ENCODE results near the gene VSIG8.
A peak's percentile ranks its signal among the peaks of the same experiment; 100 is the strongest.

VSIG8 gene

DNA sequence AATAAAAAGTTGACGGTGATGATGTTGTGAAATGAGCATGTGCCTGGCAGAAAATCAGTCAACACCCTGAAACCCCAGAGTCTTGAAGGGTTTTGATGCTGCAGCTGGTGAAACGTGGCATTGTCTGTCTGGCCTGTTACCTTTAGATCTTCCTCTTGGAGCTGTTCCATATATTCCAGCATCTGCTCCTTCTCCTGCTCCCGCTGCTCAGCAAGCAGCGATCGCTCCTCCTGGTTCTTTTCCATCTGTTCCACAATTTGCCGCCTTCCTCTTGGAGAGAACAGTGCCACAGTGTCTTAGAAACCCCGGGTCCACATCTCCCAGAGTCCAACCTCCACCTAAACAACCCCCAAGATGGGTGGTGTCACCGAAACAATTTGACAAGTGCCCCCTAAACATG, 21.8 kb upstream of the VSIG8 start:
- DNase-seq (ENCODE audit: low read depth in 2 of 3, low spot score in 1 of 3) = no peak

- DNase-seq (ENCODE audit: low read depth in 2 of 3, low spot score in 1 of 3) = no peak
These were observed 20.7 kb upstream of the VSIG8 start for GRCh38 chr1:159883134-159883533.

DNA sequence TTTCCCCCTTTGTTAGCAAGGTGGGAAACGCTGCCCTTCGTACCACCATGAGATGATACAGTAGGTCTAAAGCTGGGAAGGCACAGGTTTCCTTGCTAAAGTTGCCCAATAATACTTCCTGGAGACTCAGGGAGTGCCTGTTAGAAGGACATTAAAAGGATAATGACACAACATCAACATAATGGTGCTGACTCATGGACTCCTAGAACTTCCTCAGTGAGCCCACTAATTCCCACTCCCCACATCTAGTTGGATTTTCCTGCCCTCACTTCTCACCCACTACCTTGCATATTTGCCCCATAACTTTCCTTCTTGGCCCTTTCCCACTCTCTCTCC, 20.0 kb upstream of the VSIG8 start:
- DNase-seq (ENCODE audit: low read depth in 2 of 3, low spot score in 1 of 3) = no peak

DNA sequence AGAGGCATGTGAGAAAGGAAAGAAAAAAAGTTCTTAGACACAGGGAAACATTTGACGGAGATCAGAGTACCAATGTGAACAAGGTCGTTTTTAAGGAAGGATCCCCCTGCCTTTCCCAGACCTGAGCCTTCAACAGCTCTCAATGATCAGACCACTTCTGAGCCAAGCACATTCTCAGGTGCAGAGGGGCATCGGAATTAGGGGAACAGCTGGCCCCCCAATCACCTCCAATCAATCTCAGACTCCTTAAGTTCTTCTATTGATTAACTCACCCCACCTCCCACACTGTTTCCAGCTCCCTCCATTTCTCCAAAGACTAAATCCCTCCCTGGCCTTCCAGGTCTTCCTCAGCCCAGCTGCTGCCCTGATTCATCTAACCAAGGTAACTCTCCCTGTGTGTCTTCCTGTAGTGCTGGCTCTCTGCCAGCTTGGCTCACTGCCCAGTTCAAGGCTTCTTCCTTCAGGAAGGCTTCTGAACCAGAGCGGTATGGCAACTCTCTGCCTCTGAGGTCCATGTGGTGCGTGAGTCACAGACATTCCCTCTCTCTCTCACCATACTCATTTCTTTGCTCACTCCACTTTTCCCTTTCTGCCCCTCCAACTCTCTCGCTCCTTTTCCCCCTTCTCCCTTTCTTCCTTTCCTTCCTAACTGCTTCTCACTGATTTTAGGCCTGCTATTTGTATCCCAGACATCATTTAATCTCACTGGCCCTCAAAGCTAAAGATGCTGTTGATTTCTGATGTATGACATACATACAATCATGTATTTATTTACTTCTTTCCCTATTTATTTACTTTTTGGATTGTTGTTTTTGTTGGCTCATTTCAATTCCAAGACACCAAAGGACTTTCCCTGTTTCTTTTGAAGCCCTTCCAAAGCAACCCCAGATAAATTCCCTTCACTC, 19.4 kb upstream of the VSIG8 start:
- peak in 1 of 3 donors; percentile 6 for DNase-seq (ENCODE audit: low read depth in 2 of 3, low spot score in 1 of 3)

DNA sequence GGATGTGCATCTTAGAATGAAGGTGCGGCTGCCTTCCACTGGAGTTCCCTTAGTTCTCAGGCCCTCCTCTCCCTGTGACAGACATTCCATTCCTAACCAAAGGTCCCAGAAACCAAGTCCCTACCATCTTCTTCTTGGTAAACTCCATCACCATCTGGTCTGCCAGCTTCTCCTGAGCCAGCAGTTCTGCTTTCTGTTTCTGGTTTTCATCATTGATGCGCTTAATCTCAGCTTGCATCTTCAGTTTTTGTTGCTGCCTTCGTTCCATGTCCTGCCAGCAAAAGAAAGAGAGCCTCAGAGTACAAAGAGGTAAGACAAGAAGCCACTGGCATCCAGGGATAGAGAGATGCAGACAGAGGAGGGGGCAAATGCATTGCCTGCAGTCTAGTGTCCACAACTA, 18.0 kb upstream of the VSIG8 start:
- DNase-seq (ENCODE audit: low read depth in 2 of 3, low spot score in 1 of 3) = no peak

DNA sequence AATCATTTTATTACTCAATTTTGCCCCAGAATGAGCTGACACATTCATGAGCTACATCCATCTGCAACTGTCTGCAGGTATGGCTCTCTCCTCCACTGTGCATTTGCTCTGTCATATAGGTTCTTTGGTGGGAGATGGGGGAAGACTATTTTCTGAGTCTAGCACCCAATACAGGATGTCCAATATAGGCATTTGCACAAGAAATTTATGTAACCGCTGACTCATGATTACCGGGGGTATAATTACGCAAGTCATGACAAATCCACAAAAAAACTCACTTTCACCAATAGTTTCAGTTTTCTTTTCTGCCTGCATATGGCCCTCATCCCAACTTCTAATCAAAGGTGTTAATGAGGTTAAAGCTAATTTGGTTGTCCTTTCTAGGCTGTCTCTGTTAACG, 17.5 kb upstream of the VSIG8 start:
- no peak for DNase-seq (ENCODE audit: low read depth in 2 of 3, low spot score in 1 of 3)

GRCh38 chr1:159879136-159879535, 16.7 kb upstream of the VSIG8 start:
- DNase-seq (ENCODE audit: low read depth in 2 of 3, low spot score in 1 of 3) = no peak

- DNase-seq (ENCODE audit: low read depth in 2 of 3, low spot score in 1 of 3) = no peak
These were observed 15.4 kb upstream of the VSIG8 start for GRCh38 chr1:159877695-159878444.

DNA sequence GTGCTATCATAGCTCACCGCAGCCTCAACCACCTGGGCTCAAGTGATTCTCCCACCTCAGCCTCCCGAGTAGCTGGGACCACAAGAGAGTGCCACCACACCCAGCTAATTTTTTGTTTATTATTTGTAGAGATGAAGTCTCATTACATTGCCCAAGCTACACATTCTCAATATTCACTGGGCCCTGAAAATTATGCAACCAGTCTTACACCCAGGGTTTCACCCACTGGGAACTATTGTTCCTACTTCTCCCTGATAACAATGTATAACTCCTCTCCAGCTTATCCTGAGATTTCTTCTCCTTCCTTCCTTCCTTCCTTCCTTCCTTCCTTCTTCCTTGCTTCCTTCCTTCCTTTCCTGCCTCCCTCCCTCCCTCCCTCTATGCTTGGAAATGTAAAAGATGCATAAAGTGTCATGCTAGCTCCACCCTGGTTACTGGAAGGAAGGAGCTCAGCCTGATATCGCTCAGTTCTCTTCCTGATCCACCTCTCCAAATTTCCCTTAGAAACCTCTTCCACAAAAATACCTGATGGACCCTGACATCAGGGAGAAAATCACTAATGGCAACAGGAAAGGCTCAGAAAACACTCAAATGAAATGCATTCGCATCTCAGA, 11.2 kb upstream of the VSIG8 start:
- DNase-seq (ENCODE audit: low read depth in 2 of 3, low spot score in 1 of 3) = no peak

- no peak for DNase-seq (ENCODE audit: low read depth in 2 of 3, low spot score in 1 of 3)
These were observed 10.4 kb upstream of the VSIG8 start for GRCh38 chr1:159872891-159873290.

- DNase-seq (ENCODE audit: low read depth in 2 of 3, low spot score in 1 of 3) = no peak
These were observed 8.2 kb upstream of the VSIG8 start for GRCh38 chr1:159870704-159871103.

DNA sequence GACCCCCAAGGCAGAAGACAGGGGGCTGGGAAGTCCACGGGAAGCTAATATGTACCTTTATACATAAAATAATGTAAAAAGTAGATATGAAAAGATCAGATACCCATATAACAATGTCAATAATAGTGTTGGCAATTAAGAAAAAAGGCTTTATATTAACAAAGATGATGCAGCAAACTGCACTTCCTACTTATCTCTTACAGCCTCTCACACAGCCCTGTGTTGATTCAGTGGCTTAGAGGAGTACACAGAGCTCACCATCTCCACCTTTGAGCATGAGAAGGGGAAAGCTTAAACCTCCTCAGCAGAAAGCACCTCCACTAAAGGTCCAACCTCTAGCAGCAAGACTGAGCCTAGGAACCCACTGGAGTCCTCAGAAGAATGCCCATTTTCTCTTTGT, 7.2 kb upstream of the VSIG8 start:
- DNase-seq (ENCODE audit: low read depth in 2 of 3, low spot score in 1 of 3) = no peak

- peak in 2 of 3 donors; percentile 1 to 8 for DNase-seq (ENCODE audit: low read depth in 2 of 3, low spot score in 1 of 3)
These were observed 6.7 kb upstream of the VSIG8 start for GRCh38 chr1:159869173-159869572.

DNA sequence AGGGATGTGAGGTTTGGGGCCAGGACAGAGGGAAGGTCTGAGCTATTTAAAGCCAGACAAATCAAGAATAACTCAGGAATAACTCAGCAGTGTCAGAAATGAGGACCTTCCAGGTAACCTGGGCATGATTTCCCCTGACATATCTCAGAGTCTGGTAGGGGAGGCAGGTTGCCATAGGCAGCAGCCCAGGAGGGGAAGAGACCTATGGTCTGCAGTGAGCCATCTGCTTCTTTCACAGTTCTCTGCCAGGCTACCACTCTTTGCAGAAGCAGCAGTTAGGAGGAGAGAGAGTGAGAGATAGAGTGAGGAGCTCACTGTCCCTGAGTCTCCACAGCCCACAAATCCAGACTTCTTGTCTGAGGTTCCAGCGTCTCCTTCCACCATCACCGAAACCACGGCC, 6.3 kb upstream of the VSIG8 start:
- no peak for DNase-seq (ENCODE audit: low read depth in 2 of 3, low spot score in 1 of 3)

DNA sequence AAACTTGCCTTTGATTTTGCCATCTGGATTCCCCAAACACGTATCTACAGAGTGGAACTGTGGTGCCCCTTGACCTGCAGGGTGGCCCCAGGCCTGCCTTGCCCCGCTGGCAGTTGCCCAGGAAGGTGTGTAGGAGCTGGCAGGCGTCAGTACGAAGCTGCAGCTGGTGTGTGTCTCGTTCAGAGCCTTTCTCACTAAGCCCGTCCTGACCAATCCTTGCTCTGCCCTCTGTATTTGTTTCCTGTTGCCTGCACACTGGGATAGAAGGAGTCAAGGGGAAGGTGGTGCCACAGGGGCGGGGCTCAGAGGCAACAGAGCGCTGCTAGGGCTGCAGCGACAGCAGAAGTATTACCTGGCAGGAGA, 5.2 kb upstream of the VSIG8 start:
- DNase-seq (ENCODE audit: low read depth in 2 of 3, low spot score in 1 of 3) = no peak

GRCh38 chr1:159866905-159867663, 4.6 kb upstream of the VSIG8 start:
- DNase-seq (ENCODE audit: low read depth in 2 of 3, low spot score in 1 of 3) = no peak

DNA sequence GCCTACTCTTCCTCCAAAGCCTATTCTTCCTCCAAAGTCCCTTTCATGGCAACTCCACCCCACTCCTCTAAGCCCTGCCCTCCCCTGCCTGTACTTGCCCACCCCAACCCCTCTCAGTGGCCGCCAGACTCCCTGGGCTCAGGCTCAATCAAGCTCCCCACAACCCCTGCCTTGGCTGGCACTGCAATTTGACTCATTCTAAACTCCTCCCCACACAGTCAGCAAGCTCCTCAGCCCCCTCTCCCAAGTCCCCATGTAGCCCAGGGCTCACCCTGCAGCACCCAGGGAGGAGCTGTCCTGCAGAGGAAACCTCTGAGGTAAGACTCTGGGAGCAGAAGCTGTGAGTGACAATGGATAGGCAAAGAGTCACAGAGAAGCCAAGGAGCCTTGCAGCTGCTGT, 3.6 kb upstream of the VSIG8 start:
- no peak for DNase-seq (ENCODE audit: low read depth in 2 of 3, low spot score in 1 of 3)

GRCh38 chr1:159864262-159864661, 1.8 kb upstream of the VSIG8 start:
- no peak for DNase-seq (ENCODE audit: low read depth in 2 of 3, low spot score in 1 of 3)

GRCh38 chr1:159862031-159862430, 426 bp downstream of the VSIG8 start:
- no peak for DNase-seq (ENCODE audit: low read depth in 2 of 3, low spot score in 1 of 3)

- DNase-seq (ENCODE audit: low read depth in 2 of 3, low spot score in 1 of 3) = no peak
These were observed 1.2 kb downstream of the VSIG8 start for GRCh38 chr1:159861218-159861617.

DNA sequence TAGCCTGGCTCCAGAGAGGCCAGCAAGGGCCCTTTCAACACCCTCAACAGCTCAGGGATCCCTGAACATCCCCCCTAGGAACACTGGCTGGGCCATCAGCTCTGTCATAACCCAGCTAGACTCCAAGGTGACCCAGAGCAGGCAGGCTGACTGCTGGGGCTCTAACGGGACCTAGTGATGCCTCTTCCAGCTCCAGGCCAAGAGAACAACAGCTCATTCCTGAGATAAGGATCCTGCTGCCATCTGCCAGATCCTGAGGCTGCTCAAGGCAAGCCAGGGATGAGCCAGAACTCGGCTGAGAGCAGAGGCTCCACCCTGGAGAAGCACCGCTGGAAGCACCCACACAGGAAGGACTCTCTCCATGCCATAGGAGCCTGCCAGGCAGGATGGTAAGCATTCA, 2.0 kb downstream of the VSIG8 start:
- no peak for DNase-seq (ENCODE audit: low read depth in 2 of 3, low spot score in 1 of 3)

Measured in stimulated activated CD4-positive, alpha-beta T cell treated with anti-CD3 and anti-CD28 coated beads, Interleukin-12 subunit alpha, Interleukin-12 subunit beta, amount 100 ng/mL, for 48 hours (primary cell).